Neural progenitor cell (in vitro differentiated cells): ENCODE measurements around the gene GMEB1.

Source experiments
- CTCF ChIP-seq: fragments of 200-600 bp; sonication (generic); IDR thresholded peaks from 2 replicates; pipeline ENCODE4 v1.5.1; 2017; ENCODE audit warnings: antibody characterized with exemption, mild to moderate bottlenecking
- EZH2phosphoT487 ChIP-seq: fragments of 200-600 bp; sonication (generic); IDR thresholded peaks from 2 replicates; pipeline ENCODE4 v1.6.1; 2017; ENCODE audit warnings: antibody characterized with exemption

- TF ChIP-seq CTCF, result no peak
- TF ChIP-seq EZH2phosphoT487, result no peak
These were observed 16.4 kb downstream of the GMEB1 start for GRCh38 chr1:28684937-28685336.
